ENCODE measurements around the gene NPIPA1.
"Not testable (repeated sequence)": the region's sequence is repeated elsewhere in the genome, so short reads cannot be mapped to it uniquely, and the experiment has no call there.

NPIPA1 gene

DNA sequence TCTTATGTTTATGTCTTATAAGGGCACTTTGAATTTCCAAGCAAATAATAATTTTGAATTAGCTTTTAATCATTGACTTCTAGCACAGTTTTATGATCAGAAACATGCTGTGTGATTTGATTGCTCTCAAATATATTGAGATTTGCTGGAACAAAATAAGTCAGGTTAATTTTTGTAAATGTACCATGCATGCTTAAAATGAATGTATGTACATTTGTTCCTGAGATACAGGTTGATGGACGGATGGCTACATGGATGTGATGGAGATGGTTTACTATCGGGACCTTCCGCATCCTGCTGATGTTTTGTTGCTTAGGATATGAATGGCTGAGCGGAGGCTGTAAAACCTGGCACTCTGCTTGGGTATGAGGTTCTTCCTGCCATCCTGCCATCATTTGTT lies at the start of gene NPIPA1:
TSS of gene NPIPA1 (plus strand) at position 301 of the 400 bp plus-strand sequence. CDS start at position 301, 0 bp downstream.
- not testable (repeated sequence) for DNase-seq

DNA sequence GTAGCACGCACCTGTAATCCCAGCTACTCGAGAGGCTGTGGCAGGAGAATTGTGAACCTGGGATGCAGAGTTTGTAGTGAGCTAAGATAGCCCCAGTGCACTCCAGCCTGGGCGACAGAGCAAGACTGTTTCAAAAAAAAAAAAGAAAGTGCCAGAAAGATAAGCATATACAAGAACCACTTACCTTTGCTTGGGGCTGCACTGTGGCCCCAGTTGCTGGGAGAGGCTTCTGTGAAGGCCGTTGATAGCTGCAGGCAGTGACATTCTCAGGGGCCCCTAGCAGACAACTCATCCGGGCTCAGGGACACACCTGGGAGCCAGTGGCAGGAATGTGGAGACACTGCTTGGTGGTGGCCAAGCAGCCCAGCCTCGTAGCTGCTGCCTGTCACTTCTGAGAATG lies 45.1 kb upstream of the NPIPA1 start:
- DNase-seq: not testable (repeated sequence)

DNA sequence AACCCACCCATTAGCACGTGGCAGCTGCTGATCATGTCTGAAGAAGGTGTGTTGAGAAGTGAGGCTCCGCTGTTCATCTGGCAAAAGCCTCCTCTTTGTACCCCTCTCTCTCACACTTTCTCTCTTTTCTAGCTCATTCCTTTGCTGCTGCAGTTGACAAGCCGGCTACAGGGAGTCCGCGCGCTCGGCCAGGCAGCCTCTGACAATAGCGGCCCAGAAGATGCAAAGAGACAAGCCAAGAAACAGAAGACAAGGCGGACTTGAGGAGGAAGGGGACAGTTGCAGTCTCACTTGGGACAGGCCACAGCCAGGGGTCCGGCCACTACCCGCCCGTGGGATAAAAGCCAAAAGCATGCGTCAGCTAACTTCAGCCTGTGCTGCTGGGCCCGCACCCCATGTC lies 41.9 kb upstream of the NPIPA1 start:
- DNase-seq: not testable (repeated sequence)

DNA sequence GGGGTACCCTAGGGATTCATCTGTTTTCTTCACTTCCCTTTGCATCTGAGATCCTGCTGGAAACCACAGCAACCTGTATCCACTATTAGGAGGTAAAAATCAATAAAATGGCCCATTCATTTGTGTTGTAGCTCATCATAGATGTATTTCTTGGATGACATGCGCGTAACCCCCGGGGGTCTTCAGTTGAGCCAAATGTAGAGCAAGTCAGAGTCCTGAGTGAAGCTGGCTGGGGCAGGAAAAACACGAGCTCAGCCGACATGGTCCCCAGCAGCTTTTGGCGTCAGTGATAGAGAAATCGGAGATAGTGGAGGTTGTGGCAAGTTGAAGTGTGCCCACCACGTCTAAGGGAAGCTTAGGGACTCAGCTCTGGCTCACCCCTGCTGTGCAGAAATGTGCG lies 41.2 kb upstream of the NPIPA1 start:
- DNase-seq: not testable (repeated sequence)

- not testable (repeated sequence) for DNase-seq
Observed at GRCh38 chr16:14897006-14897664, 40.1 kb upstream of the NPIPA1 start.

DNA sequence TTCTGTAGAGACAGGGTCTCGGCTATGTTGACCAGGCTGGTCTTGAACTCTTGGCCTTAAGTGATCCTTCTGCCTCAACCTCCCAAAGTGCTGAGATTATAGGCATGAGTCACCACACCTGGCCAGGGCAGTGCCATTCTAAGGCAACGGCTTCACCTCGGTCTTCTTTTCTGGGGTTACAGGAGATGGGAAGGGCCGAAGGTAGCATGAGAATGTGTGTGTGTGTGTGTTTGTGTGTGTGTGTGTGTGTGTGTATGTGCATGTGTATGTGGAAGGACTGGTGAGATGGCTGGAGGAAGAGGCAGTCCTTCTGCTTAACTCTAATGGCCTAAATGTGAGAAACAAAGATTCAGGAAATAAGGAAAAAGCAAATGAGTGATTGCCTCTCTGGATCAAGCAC lies 39.1 kb upstream of the NPIPA1 start:
- DNase-seq: not testable (repeated sequence)

DNA sequence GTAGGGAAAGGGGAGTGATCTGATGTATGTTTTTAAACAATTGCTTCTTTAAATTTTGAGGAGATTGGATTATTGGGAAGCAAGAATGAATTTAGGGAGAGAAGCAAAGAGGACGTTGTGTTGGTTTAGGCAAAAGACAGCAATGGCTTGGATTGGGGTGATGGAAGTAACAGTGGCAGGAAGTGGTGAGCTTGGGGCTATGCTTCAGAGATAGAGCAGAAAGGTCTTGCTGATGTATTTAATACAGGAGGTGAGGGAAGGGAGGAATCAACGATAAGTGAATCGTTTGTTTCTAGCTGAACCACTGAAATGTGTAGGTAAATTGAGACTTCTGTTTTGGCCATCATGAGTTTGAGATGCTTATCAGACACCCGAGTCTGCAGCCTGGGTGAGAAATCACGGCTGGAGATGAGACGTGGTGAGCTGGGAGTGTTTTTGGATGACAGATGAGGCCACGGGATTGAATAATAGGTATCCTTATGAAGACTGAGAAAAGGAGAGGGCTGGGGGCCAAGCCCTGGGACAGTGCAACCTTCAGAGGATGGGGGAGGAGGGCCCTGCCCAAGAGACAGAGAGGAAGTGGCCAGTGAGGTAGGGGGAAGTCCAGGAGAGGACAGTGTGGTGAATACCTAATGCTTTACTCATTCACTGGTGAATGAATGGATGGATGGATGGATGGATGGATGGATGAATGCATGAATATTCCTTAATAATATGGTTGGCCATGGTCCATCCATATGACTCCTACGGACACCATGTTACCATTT lies 33.9 kb upstream of the NPIPA1 start:
- not testable (repeated sequence) for DNase-seq

DNA sequence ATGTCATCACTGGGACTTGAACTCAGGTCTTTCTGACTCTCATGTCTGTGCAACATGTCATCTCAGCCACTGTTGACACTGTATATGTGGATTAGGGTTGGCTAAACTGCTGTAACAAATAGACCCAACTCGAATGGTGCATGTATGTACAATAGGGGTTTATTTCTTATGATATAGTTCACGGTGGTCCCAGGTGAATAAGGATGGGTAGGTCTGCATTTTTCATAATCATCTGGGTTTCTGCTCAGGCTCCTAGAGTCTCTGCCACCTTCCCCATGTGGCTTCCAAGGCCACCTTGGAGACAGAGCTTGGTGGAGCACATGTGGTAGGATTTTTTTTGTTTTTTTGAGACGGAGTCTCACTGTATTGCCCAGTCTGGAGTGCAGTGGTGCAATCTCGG lies 27.5 kb upstream of the NPIPA1 start:
- DNase-seq: not testable (repeated sequence)

- not testable (repeated sequence) for DNase-seq
Observed at GRCh38 chr16:14910833-14911629, 26.2 kb upstream of the NPIPA1 start.

- DNase-seq: not testable (repeated sequence)
Observed at GRCh38 chr16:14911954-14912353, 25.3 kb upstream of the NPIPA1 start.

- DNase-seq: not testable (repeated sequence)
Observed at GRCh38 chr16:14912588-14912987, 24.7 kb upstream of the NPIPA1 start.

- DNase-seq: not testable (repeated sequence)
Observed at GRCh38 chr16:14918504-14918903, 18.7 kb upstream of the NPIPA1 start.

- not testable (repeated sequence) for DNase-seq
Observed at GRCh38 chr16:14919837-14920600, 17.2 kb upstream of the NPIPA1 start.

- not testable (repeated sequence) for DNase-seq
Observed at GRCh38 chr16:14922285-14922684, 15.0 kb upstream of the NPIPA1 start.

DNA sequence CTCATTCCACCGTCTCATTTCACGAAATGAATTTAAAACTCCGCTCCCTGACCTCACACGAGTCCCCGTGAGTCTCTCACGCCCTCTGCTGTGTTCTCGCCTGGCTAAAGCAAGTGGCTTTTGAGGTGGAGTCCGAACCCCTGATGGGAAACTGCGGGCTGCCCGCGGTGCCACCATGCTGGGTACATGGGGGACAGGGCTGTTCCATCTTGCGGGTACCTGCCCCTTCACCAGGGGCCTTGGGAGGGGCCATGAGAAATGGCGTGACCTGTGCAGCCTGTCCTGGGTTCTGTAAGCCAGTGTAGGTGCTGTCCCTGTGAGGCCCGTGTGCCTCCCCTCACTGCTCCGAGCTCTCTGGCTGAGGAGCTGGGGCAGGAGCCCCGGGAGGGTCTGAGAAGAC lies 14.3 kb upstream of the NPIPA1 start:
- not testable (repeated sequence) for DNase-seq

GRCh38 chr16:14923394-14924088 lies 13.7 kb upstream of the NPIPA1 start:
- not testable (repeated sequence) for DNase-seq

GRCh38 chr16:14924359-14924758 lies 12.9 kb upstream of the NPIPA1 start:
- DNase-seq: not testable (repeated sequence)

- not testable (repeated sequence) for DNase-seq
Observed at GRCh38 chr16:14924982-14925381, 12.3 kb upstream of the NPIPA1 start.

- not testable (repeated sequence) for DNase-seq
Observed at GRCh38 chr16:14928064-14928714, 9.1 kb upstream of the NPIPA1 start.

DNA sequence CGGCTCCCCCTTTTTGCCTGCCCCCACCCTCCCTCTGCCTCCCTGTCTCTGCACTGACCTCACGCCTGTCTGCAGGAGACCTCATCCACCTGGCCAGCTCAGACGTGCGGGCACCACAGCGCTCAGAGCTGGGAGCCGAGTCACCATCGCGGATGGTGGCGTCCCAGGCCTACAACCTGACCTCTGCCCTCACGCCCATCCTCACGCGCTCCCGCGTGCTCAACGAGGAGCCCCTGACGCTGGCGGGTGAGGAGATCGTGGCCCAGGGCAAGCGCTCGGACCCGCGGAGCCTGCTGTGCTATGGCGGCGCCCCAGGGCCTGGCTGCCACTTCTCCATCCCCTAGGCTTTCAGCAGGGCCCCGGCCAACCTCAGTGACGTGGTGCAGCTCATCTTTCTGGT lies 8.1 kb upstream of the NPIPA1 start:
- DNase-seq: not testable (repeated sequence)

DNA sequence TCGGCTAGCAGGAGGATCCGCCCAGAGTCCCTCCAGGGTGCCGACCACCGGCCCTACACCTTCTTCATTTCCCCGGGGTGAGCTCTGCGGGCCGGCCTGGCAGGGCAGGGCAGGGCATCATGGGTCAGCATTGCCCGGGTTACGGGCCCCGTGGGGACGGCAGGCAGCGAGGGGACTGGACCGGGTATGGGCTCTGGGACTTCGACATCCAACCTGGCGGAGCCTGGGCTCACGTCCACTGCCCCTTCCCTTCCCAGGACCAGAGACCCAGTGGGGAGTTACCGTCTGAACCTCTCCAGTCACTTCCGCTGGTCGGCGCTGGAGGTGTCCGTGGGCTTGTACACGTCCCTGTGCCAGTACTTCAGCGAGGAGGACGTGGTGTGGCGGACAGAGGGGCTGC lies 7.0 kb upstream of the NPIPA1 start:
- DNase-seq: not testable (repeated sequence)

All from NCI-H187 treated with DMSO at 0.1 percent for 48 hours (cell line).